Large intestine (tissue), 3 donors: Measurements from ENCODE around the gene MCAM. TPM values are rescaled to one million over a fixed set of nuclear protein-coding genes. Genes with fewer than 3 reads are reported as not detected.

Experiments
- DNase-seq, 2 donors: peaks; one replicate each; pipeline versions ENCODE4 v3.0.0 to v3.0.0-alpha.2; 2013
- H3K27ac ChIP-seq: one replicate; pipeline ENCODE4 v1.5.1; 2013; ENCODE audit warnings: low read length
- H3K27me3 ChIP-seq: 2 replicates; pipeline ENCODE4 v1.6.1; 2013; ENCODE audit warnings: low read length; ENCODE audit not compliant: control insufficient read depth, insufficient read depth
- H3K36me3 ChIP-seq: 2 replicates; pipeline ENCODE4 v1.6.1; 2013; ENCODE audit warnings: low read length; ENCODE audit not compliant: control insufficient read depth, insufficient read depth
- H3K4me1 ChIP-seq: one replicate; pipeline ENCODE4 v1.6.1; 2013; ENCODE audit warnings: low read length; ENCODE audit not compliant: control insufficient read depth, insufficient read depth
- H3K4me3 ChIP-seq: one replicate; pipeline ENCODE4 v1.5.1; 2013; ENCODE audit warnings: low read length
- H3K9me3 ChIP-seq: one replicate; pipeline ENCODE4 v1.6.1; 2013; ENCODE audit warnings: mild to moderate bottlenecking, low read depth, low read length, moderate library complexity; ENCODE audit not compliant: control insufficient read depth
- WGBS: methylation state at CpG from one replicate; pipeline ENCODE4 v1.1.5; 2013; ENCODE audit warnings: low lambda C conversion rate; ENCODE audit not compliant: insufficient coverage; 5-methylcytosine and 5-hydroxymethylcytosine counted together
- polyA plus RNA-seq: library from polyadenylated mRNA; unstranded; fragments of 120-200 nt; gene quantifications from one replicate; pipeline ENCODE4 v1.2.1, GENCODE V29; 2013

MCAM gene
- polyA plus RNA-seq, 1 donor: 50.4 TPM

DNA sequence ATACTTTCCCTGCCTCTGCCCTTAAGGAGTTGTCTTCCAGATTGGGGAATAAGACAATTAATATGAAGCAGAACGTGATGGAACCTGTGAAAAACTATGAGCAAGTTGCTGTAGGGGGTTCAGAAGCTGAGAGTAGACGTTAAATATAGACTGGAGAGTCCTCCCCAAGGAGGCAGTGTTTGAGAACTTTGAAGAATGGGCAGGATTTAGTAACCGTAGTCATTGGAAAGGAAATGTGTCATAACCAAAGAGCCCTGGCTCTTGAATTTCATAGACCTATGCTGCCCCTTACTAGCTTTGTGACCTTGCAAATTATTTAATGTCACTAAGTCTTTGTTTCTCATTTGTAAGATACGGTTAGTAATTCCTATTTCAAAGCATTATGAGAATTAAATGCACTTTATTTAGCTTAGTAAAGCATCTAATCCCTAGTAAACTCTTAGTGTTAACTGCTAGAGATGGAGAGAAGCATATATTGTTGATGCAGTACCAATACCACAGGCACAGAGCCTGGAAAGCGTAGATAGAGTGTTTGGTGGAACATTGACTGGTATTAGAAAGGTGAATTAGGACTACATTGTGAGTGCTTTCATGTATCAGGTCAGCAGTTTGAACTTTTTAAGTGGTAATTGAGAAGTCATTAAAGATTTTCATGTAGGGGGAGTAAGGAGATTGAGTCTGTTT is 54.1 kb downstream of the MCAM start:
- WGBS: 100% methylated on average over 1 of the region's 5 CpGs
- DNase-seq: no peak
- Histone ChIP-seq H3K27me3 (no peaks in the 10 kb centered on the region), H3K9me3 (no peaks in the 10 kb centered on the region), H3K27ac (no peak overlapping the region), H3K4me3 (no peak overlapping the region), H3K4me1 (no peaks in the 10 kb centered on the region), H3K36me3 (no peaks in the 10 kb centered on the region)

DNA sequence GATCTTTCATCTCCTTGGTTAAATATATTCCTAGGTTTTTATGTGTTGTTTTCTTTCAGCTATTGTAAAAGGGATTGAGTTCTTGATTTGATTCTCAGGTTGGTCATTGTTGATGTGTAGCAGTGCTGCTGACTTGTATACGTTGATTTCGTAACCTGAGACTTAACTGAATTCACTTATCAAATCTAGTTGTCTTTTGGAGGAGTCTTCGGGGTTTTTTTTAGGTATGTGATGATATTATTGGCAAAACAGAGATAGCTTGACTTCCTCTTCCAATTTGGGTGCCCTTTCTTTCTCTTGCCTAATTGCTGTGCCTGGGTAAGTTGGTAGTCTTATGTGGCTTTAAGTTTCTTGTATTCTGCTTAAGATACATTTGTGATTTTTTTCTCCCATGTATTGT is 57.9 kb downstream of the MCAM start:
- no CpG with 5 or more reads among the region's 3 CpGs for WGBS
- no peaks in the 10 kb centered on the region for H3K4me1 ChIP-seq
- H3K27me3 ChIP-seq: no peaks in the 10 kb centered on the region
- DNase-seq: no peak
- no peak overlapping the region for H3K27ac ChIP-seq
- no peak overlapping the region for H3K4me3 ChIP-seq
- H3K9me3 ChIP-seq: no peaks in the 10 kb centered on the region
- H3K36me3 ChIP-seq: peaks cover 5% of the 10 kb centered on the region

Other genes starting within 250 kb of the MCAM start
- gene VPS11, start 249.3 kb downstream of the MCAM start, polyA plus RNA-seq: 50.4 TPM
- 25.3 TPM for gene HMBS, start 232.2 kb downstream of the MCAM start, polyA plus RNA-seq
- gene DPAGT1, start 215.3 kb downstream of the MCAM start, polyA plus RNA-seq: 51.1 TPM
- gene C2CD2L, start 209.8 kb downstream of the MCAM start, polyA plus RNA-seq: 18.1 TPM
- 40.2 TPM for gene HINFP, start 195.6 kb downstream of the MCAM start, polyA plus RNA-seq
- 1.2 TPM for gene ABCG4, start 168.1 kb downstream of the MCAM start, polyA plus RNA-seq
- 10.4 TPM for gene NLRX1, start 148.4 kb downstream of the MCAM start, polyA plus RNA-seq
- 64.1 TPM for gene NHERF4, start 131.7 kb downstream of the MCAM start, polyA plus RNA-seq
- gene CBL, start 110.8 kb downstream of the MCAM start, polyA plus RNA-seq: 12.7 TPM
- 25.2 TPM for gene RNF26, start 17.4 kb upstream of the MCAM start, polyA plus RNA-seq
- gene C1QTNF5, start 23.8 kb upstream of the MCAM start, polyA plus RNA-seq: 19.5 TPM
- 0.01 TPM for gene MFRP, start 29.6 kb upstream of the MCAM start, polyA plus RNA-seq
- gene USP2, start 64.6 kb upstream of the MCAM start, polyA plus RNA-seq: 4.2 TPM
- 44.4 TPM for gene THY1, start 106.0 kb upstream of the MCAM start, polyA plus RNA-seq